GM15510 (cell line): ENCODE measurements around the gene DMRTB1.

Experiments
- POLR2A ChIP-seq: IDR thresholded peaks from 3 replicates; pipeline ENCODE4 v1.6.1; 2011; ENCODE audit warnings: borderline replicate concordance; ENCODE audit not compliant: insufficient read length; ENCODE audit errors: extremely low read depth

DMRTB1 gene

DNA sequence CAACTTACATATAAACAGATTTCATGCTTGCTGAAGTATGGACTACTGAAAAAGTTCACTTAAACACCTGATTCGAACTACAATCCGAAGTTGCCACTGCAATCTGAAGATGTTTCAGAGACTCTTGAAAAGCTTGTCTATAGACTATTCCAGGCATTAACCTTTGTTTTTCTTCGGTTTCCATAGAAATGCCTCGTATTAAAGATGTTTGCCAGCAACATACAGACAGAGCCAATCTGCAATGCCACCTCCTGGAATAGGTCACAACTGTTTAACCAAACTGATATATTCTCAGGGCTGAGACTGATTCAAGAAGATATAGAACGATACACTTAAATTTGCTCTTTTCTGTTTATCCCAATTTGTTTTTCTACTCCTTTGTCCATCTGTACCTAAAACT lies 28.9 kb upstream of the DMRTB1 start:
- no peak for TF ChIP-seq POLR2A

DNA sequence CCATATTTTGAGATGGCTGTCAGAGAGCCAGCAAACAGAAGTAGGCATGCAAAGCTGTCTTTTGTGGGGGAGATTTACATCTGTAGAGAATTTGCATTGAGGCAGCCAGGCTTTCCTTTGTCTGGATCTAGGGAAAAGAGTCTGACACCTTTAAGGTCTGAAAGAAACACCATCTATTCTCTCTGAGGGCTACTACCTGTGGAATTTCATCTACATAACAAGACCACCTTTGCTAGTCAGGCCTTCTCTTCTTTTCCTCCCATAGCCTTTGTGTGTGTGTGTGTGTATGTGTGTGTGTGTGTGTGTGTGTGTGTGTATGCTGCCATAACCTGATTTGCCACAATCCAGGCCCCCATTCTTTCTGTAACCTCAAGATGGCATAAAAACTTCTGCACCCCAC lies 28.4 kb upstream of the DMRTB1 start:
- no peak for TF ChIP-seq POLR2A

DNA sequence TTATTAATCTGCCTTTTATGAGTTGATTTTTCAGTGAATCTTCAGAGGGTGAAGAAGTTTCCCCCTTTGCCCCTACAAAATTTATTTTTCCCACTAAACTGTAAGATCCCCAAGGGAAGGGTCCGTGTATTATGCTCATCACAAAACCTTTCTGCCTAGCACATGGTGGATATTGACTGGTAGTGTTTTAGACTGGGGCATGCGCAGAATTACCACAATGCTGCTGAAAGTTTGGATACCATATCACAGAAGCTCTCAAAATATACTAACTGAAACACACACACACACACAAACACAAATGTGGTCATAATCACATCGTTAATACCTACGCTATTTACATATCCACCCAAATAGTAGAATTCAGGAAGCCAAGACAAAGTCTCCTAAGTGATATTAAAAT lies 28.0 kb upstream of the DMRTB1 start:
- no peak for TF ChIP-seq POLR2A

DNA sequence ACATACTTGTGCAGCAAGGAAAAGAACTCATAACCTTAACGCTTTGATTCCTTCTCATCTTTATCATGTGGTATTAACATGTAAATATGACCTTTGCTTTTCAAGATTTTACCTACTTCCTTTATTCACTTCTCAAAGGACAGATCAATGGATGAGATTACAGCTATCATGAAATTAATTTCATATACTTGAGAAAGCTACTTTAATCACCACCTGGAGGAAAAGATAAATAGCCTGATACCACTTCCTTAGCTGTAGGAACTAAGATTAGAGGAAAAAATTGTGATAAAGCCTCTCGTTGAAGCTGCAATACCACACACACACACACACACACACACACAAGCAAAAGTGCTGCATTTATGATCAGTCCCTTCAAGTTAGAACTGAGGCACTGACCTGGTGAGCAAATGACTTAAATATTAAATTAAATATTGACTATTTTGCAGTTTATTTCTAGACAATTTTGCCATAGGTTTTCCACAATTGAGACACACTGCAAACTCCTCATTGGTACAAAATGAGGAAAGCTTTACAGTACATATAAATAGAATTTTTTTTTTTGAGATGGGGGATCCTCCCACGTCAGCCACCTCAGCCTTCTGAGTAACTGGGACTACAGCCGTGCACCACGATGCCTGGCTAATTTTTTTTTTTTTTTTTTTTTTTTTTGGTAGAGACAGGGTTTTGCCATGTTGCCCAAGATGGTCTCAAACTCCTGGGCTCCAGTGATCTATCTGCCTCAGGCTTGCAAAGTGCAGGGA lies 27.2 kb upstream of the DMRTB1 start:
- no peak for TF ChIP-seq POLR2A

DNA sequence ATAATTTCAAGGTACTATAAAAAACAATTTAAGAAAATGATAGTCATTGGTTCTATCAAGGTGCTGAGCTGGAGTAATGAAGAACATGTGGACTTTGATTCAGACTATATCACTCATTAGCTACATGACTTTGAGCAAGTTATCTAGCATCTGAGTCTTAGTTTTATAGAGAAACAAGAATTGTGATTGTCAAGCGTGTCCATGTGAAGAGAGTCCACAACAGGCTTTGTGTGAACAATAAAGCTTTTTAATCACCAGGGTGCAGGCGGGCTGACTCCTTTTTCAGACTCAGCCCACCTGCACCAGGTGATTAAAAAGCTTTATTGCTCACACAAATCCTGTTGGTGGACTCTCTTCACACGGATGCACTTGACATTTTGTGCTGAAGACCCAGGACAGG lies 26.6 kb upstream of the DMRTB1 start:
- no peak for TF ChIP-seq POLR2A

DNA sequence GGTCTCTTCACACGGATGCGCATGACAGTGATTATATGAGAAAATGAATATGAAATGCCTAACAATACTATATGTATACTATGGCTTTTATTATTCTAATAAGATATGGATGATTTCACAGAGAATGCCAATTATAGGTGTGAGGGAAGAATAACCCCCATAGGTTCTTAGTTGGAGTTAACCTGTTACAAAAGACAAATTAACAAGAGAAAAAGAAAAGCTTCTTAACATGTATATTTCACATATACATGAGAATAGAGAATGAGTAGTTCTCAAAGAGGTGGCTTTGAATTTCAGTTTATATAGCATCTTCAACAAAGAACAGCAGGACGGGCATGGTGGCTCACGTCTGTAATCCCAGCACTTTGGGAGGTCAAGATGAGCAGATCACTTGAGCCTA lies 24.0 kb upstream of the DMRTB1 start:
- TF ChIP-seq POLR2A, result no peak

DNA sequence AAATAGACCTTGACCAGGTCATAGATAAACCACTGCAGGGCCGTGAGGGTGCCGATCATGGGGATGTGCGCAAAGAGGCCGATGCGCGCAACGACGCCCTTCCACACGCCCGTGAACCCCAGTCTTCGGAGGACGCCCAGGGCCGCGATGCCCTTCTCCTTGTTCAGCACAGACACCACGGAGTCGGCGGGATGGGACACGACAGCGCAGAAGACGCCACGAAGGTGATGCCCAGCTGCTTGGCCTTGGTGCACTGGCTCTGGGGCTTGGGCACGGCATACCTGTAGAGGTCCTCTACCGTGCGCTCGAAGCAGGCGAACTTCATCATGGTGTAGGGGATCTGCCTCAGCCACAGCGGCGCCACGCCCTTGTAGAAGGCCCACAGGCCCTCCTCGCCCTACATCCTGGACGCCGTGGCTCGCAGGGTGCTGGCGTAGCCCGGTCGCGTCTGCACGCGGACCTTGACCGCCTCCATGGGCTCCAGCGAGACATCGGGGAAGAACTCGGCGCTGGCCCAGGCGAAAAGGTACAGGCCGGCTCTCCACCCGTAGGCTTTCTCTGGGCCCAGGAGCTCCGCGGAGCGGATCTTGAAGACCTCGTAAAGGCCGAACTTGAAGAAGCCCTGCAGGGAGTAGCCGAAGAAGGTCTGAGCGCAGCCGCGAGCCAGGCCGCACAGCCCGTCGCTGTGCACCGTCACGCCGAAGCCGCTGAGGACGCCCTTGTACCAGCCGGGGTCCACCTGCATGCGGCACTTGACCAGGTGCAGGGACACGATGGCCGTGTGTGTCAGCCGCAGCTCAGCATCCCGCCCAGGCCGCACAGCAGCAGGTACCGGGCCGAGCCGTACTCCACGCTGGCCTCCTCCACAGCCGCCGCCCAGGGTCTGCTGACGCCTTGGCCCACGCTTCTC lies 20.5 kb upstream of the DMRTB1 start:
- TF ChIP-seq POLR2A, result no peak

DNA sequence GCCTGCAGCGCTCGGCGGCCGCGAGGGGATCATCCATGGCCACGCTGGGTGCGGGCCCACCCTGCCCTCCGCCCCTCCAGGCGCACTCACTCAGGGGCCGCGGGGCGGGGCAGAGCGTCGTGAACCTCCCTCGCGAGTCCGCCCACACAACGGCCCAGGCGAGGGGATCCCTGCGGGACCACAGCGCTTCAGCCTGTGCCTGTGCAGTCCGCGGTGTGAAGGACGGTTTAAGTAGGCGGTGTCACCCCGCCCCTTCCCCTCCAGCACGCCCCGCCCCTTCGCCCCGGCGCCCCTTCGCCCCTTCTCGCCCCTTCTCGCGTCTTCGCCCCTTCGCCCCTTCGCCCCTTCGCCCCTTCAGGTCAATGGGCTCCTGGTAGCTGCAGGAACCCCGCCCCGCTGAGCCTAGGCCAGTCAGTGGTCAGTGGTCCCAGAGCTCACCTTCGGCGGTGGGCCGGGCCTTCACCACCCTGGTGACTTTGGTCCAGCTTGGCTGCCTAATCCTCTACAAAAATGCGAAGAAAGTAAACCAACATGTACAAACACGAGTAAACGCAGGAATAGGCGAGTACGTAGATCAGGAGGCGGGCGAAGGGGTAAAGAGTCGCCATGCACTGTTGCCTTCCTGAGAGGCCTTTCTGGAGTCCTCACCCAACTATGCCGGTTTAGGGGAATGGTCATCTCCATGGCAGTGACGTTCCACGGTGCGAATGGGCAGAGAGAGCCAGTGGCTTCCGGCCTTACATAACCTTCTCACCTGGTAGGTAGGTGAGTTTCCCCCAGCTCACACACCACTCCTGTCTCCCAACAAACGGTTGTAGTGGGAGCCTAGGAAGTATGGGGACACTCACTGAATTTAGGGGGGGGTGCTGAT lies 19.6 kb upstream of the DMRTB1 start:
- TF ChIP-seq POLR2A, result no peak

DNA sequence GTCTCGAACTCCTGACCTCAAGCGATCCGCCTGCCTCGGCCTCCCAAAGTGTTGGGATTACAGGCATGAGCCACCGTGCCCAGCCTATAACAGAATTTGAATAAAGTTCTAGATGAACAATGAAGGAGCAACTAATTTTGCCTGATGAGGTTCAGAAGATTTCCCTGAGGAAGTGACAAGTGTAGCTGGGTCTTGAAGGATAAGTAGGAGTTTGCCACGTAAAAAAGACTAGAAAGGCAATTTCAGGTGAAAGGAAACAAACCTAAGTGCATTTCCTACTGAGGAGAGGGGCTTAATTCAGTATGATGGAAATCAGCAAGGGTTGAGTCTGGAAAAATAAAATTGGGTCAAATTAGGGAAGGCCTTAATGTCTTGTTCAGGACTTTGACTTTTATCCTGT lies 18.6 kb upstream of the DMRTB1 start:
- no peak for TF ChIP-seq POLR2A

DNA sequence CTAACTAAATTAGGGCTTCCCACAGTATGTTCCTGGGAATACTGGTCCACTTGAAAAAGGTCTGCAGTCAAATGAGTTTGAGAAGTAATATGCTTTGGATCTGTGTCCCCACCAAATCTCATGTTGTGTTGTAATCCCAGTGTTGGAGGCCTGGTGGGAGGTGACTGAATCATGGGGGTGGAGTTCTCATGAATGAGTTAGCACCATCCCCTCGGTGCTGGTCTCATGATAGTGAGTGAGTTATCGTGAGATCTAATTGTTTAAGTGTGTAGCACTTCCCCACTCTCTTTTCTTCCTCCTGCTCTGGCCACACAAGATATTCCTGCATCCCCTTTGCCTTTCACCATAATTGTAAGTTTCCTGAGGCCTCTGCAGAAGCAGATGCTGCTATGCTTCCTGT lies 16.9 kb upstream of the DMRTB1 start:
- TF ChIP-seq POLR2A, result no peak

DNA sequence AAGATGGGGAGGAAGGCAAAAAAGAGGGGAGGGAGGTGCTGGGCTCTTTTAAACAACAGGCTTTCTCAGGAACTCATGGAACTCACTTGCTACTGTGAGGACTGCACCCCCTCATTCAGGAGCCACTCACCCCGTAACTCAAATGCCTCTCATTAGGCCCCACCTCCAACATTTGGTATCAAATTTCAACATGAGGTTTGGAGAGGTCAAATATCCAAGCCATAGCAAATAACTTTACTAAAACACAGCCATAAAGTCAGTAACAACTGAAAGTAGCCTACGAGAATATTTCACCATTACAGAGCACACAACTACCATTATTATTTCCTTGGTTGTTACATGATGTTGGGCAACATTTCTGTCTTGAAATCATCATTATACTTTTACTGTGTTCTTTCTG lies 13.1 kb upstream of the DMRTB1 start:
- TF ChIP-seq POLR2A, result no peak

DNA sequence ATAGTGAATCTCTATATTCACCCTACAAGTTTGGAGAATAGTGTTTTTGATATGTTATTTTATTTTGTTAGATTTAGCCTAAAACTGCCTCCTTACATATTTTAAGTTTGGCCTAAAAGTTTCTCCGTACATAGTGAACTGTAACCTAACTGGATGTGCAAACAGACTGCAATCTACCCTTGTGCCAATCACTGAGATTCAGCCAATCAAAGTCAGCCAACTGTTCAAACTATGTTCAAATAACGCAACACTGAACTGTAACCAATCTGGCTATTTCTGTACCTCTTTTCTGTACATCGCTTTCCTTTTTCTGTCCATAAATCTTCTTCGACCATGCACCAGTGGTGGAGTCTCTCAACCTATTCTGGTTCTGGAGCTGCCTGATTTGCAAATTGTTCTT lies 11.8 kb upstream of the DMRTB1 start:
- no peak for TF ChIP-seq POLR2A

DNA sequence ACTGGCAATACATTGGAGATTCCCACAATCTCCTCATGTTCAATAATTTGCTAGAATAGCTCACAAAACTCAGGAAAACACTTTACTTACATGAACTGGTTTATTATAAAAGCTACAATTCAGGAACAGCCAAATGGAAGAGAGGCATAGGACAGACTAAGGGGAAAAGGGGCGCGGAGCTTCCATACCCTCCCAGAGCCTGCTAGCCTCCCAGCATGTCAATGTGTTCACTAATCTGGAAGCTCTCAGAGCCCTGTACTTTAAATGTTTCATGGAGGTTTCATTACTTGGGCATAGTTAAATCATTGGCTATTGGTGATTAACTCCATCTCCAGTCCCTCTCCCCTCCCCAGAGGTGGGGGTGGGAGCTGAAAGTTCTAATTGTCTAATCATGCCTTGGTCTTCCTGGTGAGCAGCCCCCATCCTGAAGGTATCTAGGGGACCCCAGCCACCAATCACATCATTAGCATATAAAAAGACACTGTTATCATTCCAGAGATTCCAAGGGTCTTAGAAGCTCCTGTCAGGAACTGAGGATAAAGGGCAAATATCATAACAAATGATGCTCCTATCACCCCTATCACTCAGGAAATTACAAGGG lies 10.9 kb upstream of the DMRTB1 start:
- no peak for TF ChIP-seq POLR2A

DNA sequence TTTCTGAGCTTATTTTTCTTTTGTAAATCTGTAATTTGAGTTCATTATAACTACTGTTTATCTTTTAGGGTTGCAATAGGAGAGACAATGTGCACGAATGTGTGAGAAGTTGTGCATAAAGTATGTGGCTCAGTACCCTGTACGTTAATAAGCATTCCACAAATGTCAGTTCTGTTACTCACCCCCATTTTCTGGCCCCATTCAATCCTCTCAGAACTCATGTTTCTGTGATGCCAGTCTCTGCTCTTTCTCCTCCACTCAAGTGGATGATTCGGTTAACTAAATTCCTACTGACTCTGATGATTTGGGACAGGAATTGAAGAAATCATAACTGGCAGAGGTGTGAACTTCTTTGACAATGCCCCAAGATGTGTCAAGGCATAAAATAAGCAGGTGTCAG lies 10.2 kb upstream of the DMRTB1 start:
- no peak for TF ChIP-seq POLR2A
